Measurements from ENCODE around the gene EXOSC10. TPM values are rescaled to one million over a fixed set of nuclear protein-coding genes. Genes with fewer than 3 reads are reported as not detected.

The EXOSC10 gene
- total RNA-seq (2012; rRNA removed) (56.4 and 64.5 TPM in 2 replicates), polyA plus RNA-seq (2012; rRNA removed) (63.5 and 66.0 TPM in 2 replicates), Bru-seq, nascent RNA (percentile 77 among the genes with signal in this experiment), BruChase-seq, experiment 1, labeled RNA remaining after a 6-hour chase (percentile 79 among the genes with signal in this experiment), BruChase-seq, experiment 2, labeled RNA remaining after a 2-hour chase (percentile 75 among the genes with signal in this experiment)
- 19.2 and 19.7 TPM in 2 replicates for polyA plus RNA-seq (2012; cell fraction: cytosol; rRNA removed)
- 97.8 and 214 TPM in 2 replicates for polyA plus RNA-seq (2012; cell fraction: nucleus; rRNA removed; ENCODE audit: low replicate concordance)
- long read RNA-seq, transcript EXOSC10-202 (25 exons, 2,808 nt), result major isoform, 28 of 52 reads
- long read RNA-seq, partial matches to known transcripts, result 10 of 52 reads
- long read RNA-seq, other reads (novel, unspliced or antisense), result 14 of 52 reads

DNA sequence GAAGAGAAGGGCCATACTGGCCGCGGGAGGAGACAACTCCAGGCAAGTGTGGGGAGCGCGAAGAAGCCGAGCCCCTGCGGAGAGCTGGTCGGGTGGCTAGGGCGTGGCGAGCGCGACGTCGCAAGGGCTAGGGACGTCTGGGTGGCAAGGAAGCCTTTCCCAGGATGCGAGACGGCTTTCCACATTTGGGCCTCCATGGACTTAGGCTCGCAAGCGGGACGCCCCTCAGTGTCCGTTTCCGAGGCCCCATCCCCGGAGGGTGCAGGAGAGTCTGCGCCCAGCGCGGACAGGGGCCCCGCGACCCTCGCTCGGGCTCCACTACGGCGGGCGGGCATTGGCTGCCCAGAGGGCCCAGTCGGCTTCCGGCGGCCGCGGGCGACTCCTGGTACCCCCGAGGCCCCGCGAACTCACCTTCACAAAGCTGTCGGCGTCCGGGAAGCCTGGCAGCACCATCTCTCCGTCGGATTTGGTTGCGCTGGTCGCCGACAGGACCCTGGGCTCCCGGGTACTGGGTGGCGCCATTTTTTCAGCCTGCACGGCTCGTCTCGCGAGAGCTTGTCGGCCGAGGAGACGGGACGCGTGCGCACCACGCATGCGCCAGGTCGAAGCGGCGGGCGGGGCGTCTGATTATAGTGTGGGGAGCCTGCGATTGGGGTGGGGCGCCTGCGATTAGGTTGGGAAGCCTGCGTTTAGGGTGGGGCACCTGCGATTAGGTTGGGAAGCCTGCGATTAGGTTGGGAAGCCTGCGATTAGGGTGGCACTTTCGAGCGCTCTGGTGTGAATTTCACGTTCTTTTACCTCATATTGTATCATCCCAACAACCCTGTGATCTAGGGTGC lies at the start of gene EXOSC10:
Gene EXOSC10, minus strand, starts transcription at position 560 of the 839 bp plus-strand sequence. Its CDS starts 38 bp downstream, at position 522.
- peak within 1 kb of the TSS; percentile 85 for H3K27ac ChIP-seq (ENCODE audit: insufficient read depth, low read length)
- H3K56ac ChIP-seq (ENCODE audit: extremely low read depth, insufficient read depth, low read length), result peak within 1 kb of the TSS; percentile 47; the same call in 1 of the 2 replicates
- dilution Hi-C loops (cut with HindIII; ENCODE audit: low sequenced_read_pairs, unreplicated experiment), result no loop called here
- WGBS, 2 experiments (ENCODE audit: extremely low coverage in 2 of 2, insufficient read length in 1 of 2), result 0% methylated on average over 45 of the region's 78 CpGs; no CpG with 5 or more reads in 1 of the 2 experiments
- no peaks in the 10 kb centered on the region for H3K27me3 ChIP-seq (ENCODE audit: control insufficient read depth, insufficient read depth, low read length)
- intact Hi-C loops (cut with micrococcal nuclease), result loop anchor here (5.0 kb wide), 1 partner anchor 53 kb away; no protein-coding TSS in a partner anchor
- H3K9me1 ChIP-seq (ENCODE audit: insufficient read depth, low read length), result no peaks in the 10 kb centered on the region
- peaks cover 16% of the 10 kb centered on the region for H3K36me3 ChIP-seq (ENCODE audit: control insufficient read depth, insufficient read depth, low read length)
- in situ Hi-C loops (cut with MboI; ENCODE audit: low sequenced_read_pairs), result no loop called here
- peak; percentile 77 for DNase-seq
- peaks cover 8 to 12% of the 10 kb centered on the region in 2 experiments; a peak in 2 of 4 replicates for H3K79me1 ChIP-seq (ENCODE audit: low read depth in 1 of 2, low read length in 2 of 2)
- BruUV-seq (replicated peaks), result no TSS peak
- H3K4me1 ChIP-seq (ENCODE audit: control insufficient read depth, insufficient read depth, low read length), result 0 out of 2 replicates have a peak, but pooled peaks cover 2% of the 10 kb centered on the region
- H2AFZ ChIP-seq (replicated peaks; ENCODE audit: low read length, poor library complexity), result peak within 1 kb of the TSS; percentile 95
- H3K9ac ChIP-seq (ENCODE audit: low read depth, low read length), result peak within 1 kb of the TSS; percentile 87
- peak within 1 kb of the TSS; percentile 95 to 97 for H4K8ac ChIP-seq (ENCODE audit: low read depth in 2 of 2, low read length in 2 of 2)
- peak within 1 kb of the TSS; percentile 71 for H2AK5ac ChIP-seq (ENCODE audit: low read depth, low read length)
- ChIA-PET POLR2A (ENCODE audit: unreplicated experiment) (interaction anchor here (0.7 to 1.3 kb wide), 2 partner anchors 12 to 19 kb away, joined by 3 to 6 read pairs; no protein-coding TSS in a partner anchor), CTCF (interaction anchor here (3.1 kb wide), 1 partner anchor 62 kb away, joined by 13 read pairs; no protein-coding TSS in a partner anchor)
- H4K91ac ChIP-seq (ENCODE audit: insufficient read depth, low read depth, low read length), result peak within 1 kb of the TSS; percentile 81
- ATAC-seq (ENCODE audit: low read depth), result peak; percentile 99
- peak within 1 kb of the TSS; percentile 28; the same call in 1 of the 2 replicates for H3K18ac ChIP-seq (ENCODE audit: low read depth, low read length)
- peak; percentile 70; the same call in 1 of the 2 replicates for TF ChIP-seq MAZ (IDR thresholded peaks at IDR 0.05; ENCODE audit: borderline replicate concordance, low read depth, low read length)
- peak; percentile 67; the same call in 1 of the 2 replicates for TF ChIP-seq POLR2A (IDR thresholded peaks at IDR 0.05; ENCODE audit: low read depth, low read length)
- TF ChIP-seq, protein P1, sequence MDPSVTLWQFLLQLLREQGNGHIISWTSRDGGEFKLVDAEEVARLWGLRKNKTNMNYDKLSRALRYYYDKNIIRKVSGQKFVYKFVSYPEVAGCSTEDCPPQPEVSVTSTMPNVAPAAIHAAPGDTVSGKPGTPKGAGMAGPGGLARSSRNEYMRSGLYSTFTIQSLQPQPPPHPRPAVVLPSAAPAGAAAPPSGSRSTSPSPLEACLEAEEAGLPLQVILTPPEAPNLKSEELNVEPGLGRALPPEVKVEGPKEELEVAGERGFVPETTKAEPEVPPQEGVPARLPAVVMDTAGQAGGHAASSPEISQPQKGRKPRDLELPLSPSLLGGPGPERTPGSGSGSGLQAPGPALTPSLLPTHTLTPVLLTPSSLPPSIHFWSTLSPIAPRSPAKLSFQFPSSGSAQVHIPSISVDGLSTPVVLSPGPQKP (IDR thresholded peaks at IDR 0.05; ENCODE audit: borderline replicate concordance, low read depth, low read length), result no peak
- H3K4me3 ChIP-seq (ENCODE audit: insufficient read depth, low read depth, low read length), result peak within 1 kb of the TSS; percentile 81
- peak within 1 kb of the TSS; percentile 90 for H3K4me2 ChIP-seq (ENCODE audit: low read depth, low read length)
- H3K14ac ChIP-seq (replicated peaks; ENCODE audit: low read depth, low read length), result peak within 1 kb of the TSS; percentile 84
- no peaks in the 10 kb centered on the region for H4K20me1 ChIP-seq (ENCODE audit: insufficient read depth, low read length)
- H3K9me3 ChIP-seq (ENCODE audit: control insufficient read depth, insufficient read depth, low read length), result no peaks in the 10 kb centered on the region
- peak within 1 kb of the TSS; percentile 97 for H4K5ac ChIP-seq (ENCODE audit: low read depth, low read length)
- H2BK5ac ChIP-seq (ENCODE audit: low read depth, low read length, poor library complexity, severe bottlenecking), result peak within 1 kb of the TSS; percentile 51
- H3K23ac ChIP-seq (ENCODE audit: low read depth, low read length), result peak within 1 kb of the TSS; percentile 66
- H2BK120ac ChIP-seq (ENCODE audit: low read depth, low read length), result no peak within 1 kb of the TSS
- H3K4ac ChIP-seq (ENCODE audit: low read depth, low read length), result peak within 1 kb of the TSS; percentile 80
- H2BK15ac ChIP-seq (ENCODE audit: low read depth, low read length), result no peak within 1 kb of the TSS
- H2AK9ac ChIP-seq (replicated peaks; ENCODE audit: low read depth, low read length, poor library complexity), result peak within 1 kb of the TSS; percentile 90
- no peak within 1 kb of the TSS for H2BK20ac ChIP-seq (ENCODE audit: low read depth, low read length)

Measured in IMR-90 (cell line).